Measurements from ENCODE around the gene FMN1.
A peak's percentile ranks its signal among the peaks of the same experiment; 100 is the strongest.

FMN1 gene

DNA sequence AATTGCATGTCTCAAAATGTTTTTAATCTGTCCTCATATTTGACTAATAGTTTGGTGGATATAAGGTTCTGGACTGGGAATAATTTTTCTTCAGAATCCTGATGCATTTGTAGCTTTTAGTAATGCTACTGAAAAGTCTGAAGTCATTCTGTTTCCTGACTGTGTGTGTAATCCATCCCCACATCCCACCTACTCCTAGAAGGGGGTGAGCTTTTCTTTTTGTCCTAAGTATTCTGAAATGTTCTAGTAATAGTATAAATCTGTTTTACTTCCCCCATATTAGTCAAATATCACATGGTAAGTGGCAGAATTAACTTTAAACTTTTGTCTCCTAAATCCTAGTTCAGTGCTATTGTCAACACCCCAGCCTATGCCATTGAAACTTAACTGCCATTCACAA is 313.9 kb downstream of the FMN1 start:
- H3K4me3 ChIP-seq (ENCODE audit: low read length), result no peak overlapping the region
- DNase-seq (ENCODE audit: low read depth), result no peak
- TF ChIP-seq, protein P1, sequence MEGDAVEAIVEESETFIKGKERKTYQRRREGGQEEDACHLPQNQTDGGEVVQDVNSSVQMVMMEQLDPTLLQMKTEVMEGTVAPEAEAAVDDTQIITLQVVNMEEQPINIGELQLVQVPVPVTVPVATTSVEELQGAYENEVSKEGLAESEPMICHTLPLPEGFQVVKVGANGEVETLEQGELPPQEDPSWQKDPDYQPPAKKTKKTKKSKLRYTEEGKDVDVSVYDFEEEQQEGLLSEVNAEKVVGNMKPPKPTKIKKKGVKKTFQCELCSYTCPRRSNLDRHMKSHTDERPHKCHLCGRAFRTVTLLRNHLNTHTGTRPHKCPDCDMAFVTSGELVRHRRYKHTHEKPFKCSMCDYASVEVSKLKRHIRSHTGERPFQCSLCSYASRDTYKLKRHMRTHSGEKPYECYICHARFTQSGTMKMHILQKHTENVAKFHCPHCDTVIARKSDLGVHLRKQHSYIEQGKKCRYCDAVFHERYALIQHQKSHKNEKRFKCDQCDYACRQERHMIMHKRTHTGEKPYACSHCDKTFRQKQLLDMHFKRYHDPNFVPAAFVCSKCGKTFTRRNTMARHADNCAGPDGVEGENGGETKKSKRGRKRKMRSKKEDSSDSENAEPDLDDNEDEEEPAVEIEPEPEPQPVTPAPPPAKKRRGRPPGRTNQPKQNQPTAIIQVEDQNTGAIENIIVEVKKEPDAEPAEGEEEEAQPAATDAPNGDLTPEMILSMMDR (conservative IDR thresholded peaks at IDR 0.05; ENCODE audit: low read length), result no peak

GRCh38 chr15:32879980-32880379 is 314.5 kb downstream of the FMN1 start:
- no peak for DNase-seq (ENCODE audit: low read depth)
- H3K4me3 ChIP-seq (ENCODE audit: low read length), result no peak overlapping the region
- TF ChIP-seq, protein P1 (conservative IDR thresholded peaks at IDR 0.05; ENCODE audit: low read length), result no peak

DNA sequence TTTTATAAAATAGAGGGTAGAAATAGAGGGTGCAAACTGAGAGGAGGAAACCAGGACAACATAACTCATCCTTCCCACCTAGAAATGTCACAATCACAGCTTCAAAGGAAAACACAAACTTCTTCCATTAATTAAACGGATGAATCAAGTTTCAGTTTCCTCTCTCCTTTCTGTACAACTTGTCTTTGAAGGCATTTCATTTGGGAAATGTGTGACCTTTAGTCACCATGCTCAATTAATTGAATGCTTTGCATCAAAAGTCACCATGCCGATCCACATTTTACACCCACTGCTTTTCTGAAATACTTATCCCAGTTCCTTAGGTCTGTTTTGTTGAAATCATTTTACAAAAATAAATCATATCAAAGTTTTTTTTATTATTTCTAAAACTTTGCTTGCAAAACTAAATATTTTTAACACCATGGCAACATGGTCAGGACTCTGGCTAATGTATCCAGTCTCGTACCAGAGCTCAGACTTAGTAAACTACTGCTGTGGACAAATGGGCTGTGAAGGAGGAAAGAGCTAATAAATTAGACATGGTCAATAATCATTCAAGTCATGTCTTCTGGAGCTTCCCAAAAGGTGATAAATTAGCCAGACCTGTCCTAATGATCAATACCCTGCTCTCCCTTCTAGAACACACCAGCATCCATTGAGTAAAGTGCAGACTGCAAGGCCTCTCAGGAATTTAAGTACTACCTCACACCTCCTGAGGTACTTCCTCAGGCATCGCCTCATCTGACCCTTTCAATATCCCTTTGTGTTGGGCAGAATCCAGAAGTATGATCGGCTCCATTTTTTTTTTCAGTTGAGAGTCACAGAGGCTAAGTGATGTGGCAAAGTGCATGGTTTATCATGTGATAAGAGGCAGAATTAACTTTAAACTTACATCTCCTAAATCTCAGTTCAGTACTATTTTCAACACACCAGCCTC is 315.4 kb downstream of the FMN1 start:
- no peak overlapping the region for H3K4me3 ChIP-seq (ENCODE audit: low read length)
- DNase-seq (ENCODE audit: low read depth), result peak; percentile 67
- TF ChIP-seq, protein P1 (conservative IDR thresholded peaks at IDR 0.05; ENCODE audit: low read length), result no peak

- no peak overlapping the region for H3K4me3 ChIP-seq (ENCODE audit: low read length)
- no peak for DNase-seq (ENCODE audit: low read depth)
- TF ChIP-seq, protein P1 (conservative IDR thresholded peaks at IDR 0.05; ENCODE audit: low read length), result no peak
These were observed 316.2 kb downstream of the FMN1 start for GRCh38 chr15:32878342-32878741.

GRCh38 chr15:32877252-32878019 is 317.1 kb downstream of the FMN1 start:
- DNase-seq (ENCODE audit: low read depth), result peak; percentile 51
- H3K4me3 ChIP-seq (ENCODE audit: low read length), result no peak overlapping the region
- TF ChIP-seq, protein P1 (conservative IDR thresholded peaks at IDR 0.05; ENCODE audit: low read length), result no peak

GRCh38 chr15:32873284-32874114 is 321.0 kb downstream of the FMN1 start:
- DNase-seq (ENCODE audit: low read depth), result no peak
- no peak overlapping the region for H3K4me3 ChIP-seq (ENCODE audit: low read length)
- TF ChIP-seq, protein P1 (conservative IDR thresholded peaks at IDR 0.05; ENCODE audit: low read length), result no peak
